H1 (cell line): ENCODE results near the gene NLRC5. TPM values are rescaled to one million over a fixed set of nuclear protein-coding genes. Genes with fewer than 3 reads are reported as not detected.

Experiments
- CTCF ChIA-PET: fragments of 300-600 bp; sonication (Branson Sonifier 250); formaldehyde crosslinking; loops from one replicate; lab custom pipeline; 2021; ENCODE audit not compliant: partially characterized antibody; lab: Charles Lee
- POLR2A ChIA-PET: fragments of 300-600 bp; sonication (Branson Sonifier 250); formaldehyde crosslinking; loops from one replicate; lab custom pipeline; 2021; ENCODE audit warnings: inconsistent platforms; ENCODE audit not compliant: partially characterized antibody; lab: Charles Lee
- DNase-seq, 2 experiments: peaks; one replicate each; pipeline versions ENCODE4 v3.0.0 to v3.0.0-alpha.2; 2010 to 2022; ENCODE audit warnings: low spot score in 2 of 2, low read depth in 1 of 2, mixed read lengths in 1 of 2
- FAIRE-seq: peaks from 2 replicates; lab custom pipeline; 2011; peaks lifted over from hg19 to GRCh38; lab: Jason Lieb, UNC
- H2AFZ ChIP-seq: 2 replicates; pipeline ENCODE4 v1.8.1; 2012; ENCODE audit warnings: low read length, inconsistent platforms
- H2AK5ac ChIP-seq: 2 replicates; pipeline ENCODE4 v1.6.1; 2013; ENCODE audit warnings: low read depth, low read length
- H2BK120ac ChIP-seq: replicated peaks from 2 replicates; pipeline ENCODE3; 2013; ENCODE audit warnings: low read depth, low read length, inconsistent platforms
- H2BK12ac ChIP-seq: 2 replicates; pipeline ENCODE4 v1.6.1; 2013; ENCODE audit warnings: low read depth, low read length
- H2BK15ac ChIP-seq: 2 replicates; pipeline ENCODE4 v1.6.1; 2013; ENCODE audit warnings: low read length
- H2BK20ac ChIP-seq: 2 replicates; pipeline ENCODE4 v1.6.1; 2013; ENCODE audit warnings: low read length
- H2BK5ac ChIP-seq: 2 replicates; pipeline ENCODE4 v1.6.1; 2013; ENCODE audit warnings: low read depth, low read length
- H3K14ac ChIP-seq: 2 replicates; pipeline ENCODE4 v1.6.1; 2013; ENCODE audit warnings: inconsistent platforms; ENCODE audit not compliant: insufficient read length
- H3K18ac ChIP-seq: 2 replicates; pipeline ENCODE4 v1.6.1; 2013; ENCODE audit warnings: low read length; ENCODE audit errors: extremely low read depth
- H3K23ac ChIP-seq: 2 replicates; pipeline ENCODE4 v1.6.1; 2013; ENCODE audit warnings: inconsistent platforms; ENCODE audit not compliant: insufficient read length
- H3K23me2 ChIP-seq: 2 replicates; pipeline ENCODE4 v1.6.1; 2013; ENCODE audit warnings: low read depth, low read length
- H3K27ac ChIP-seq: 2 replicates; pipeline ENCODE4 v1.6.1; 2011; ENCODE audit warnings: low read depth, low read length, inconsistent platforms
- H3K27me3 ChIP-seq, 4 experiments: replicated peaks in 1 of 4; 1 replicate in 1 of 4; 2 replicates in 3 of 4; pipeline versions ENCODE4 v1.6.1 to v1.8.1; 2011 to 2013; ENCODE audit warnings: low read length in 3 of 4, mild to moderate bottlenecking in 3 of 4, inconsistent platforms in 2 of 4, mixed read lengths in 2 of 4, moderate library complexity in 1 of 4; ENCODE audit not compliant: control insufficient read depth in 3 of 4, insufficient read depth in 3 of 4; ENCODE audit errors: extremely low read depth in 1 of 4
- H3K36me3 ChIP-seq, 4 experiments: 2 replicates each; pipeline versions ENCODE4 v1.6.1 to v1.8.1; 2011 to 2013; ENCODE audit warnings: mild to moderate bottlenecking in 4 of 4, low read length in 3 of 4, moderate library complexity in 2 of 4, control low read depth in 1 of 4, inconsistent platforms in 1 of 4; ENCODE audit not compliant: insufficient read depth in 4 of 4, control insufficient read depth in 2 of 4
- H3K4ac ChIP-seq: replicated peaks from 2 replicates; pipeline ENCODE3; 2013; ENCODE audit warnings: low read length, low read depth, mixed read lengths, inconsistent platforms; ENCODE audit not compliant: insufficient read length
- H3K4me1 ChIP-seq, 4 experiments: replicated peaks in 1 of 4; 1 replicate in 1 of 4; 2 replicates in 3 of 4; pipeline versions ENCODE4 v1.6.1 to v1.8.1; 2011 to 2013; ENCODE audit warnings: low read length in 3 of 4, inconsistent platforms in 2 of 4, mixed read lengths in 1 of 4; ENCODE audit not compliant: insufficient read depth in 4 of 4, control insufficient read depth in 3 of 4
- H3K4me2 ChIP-seq, 2 experiments: 2 replicates each; pipeline versions ENCODE4 v1.6.1 to v1.8.1; 2011 to 2013; ENCODE audit warnings: low read depth in 2 of 2, low read length in 2 of 2, control low read depth in 1 of 2, inconsistent platforms in 1 of 2, mild to moderate bottlenecking in 1 of 2; ENCODE audit not compliant: insufficient read depth in 1 of 2
- H3K4me3 ChIP-seq, 4 experiments: fragments of 200-600, 300-600 bp in 1 of 4; sonication (generic), shearing (Covaris generic), sonication (Bioruptor Twin) in 1 of 4; 2 replicates each; pipeline versions ENCODE4 v1.5.1 to v1.8.1; 2011 to 2016; ENCODE audit warnings: low read length in 4 of 4, low read depth in 3 of 4, control low read depth in 2 of 4, inconsistent platforms in 2 of 4, mild to moderate bottlenecking in 2 of 4, mixed read lengths in 1 of 4, moderate library complexity in 1 of 4; ENCODE audit not compliant: insufficient read depth in 2 of 4; ENCODE audit errors: extremely low read depth in 1 of 4
- H3K56ac ChIP-seq: replicated peaks from 2 replicates; pipeline ENCODE3; 2013; ENCODE audit warnings: low read depth, mild to moderate bottlenecking, mixed read lengths, low read length, inconsistent platforms; ENCODE audit not compliant: insufficient read length
- H3K79me1 ChIP-seq: 2 replicates; pipeline ENCODE4 v1.6.1; 2013; ENCODE audit warnings: low read depth, low read length, control low read depth
- H3K79me2 ChIP-seq, 2 experiments: 2 replicates each; pipeline versions ENCODE4 v1.6.1 to v1.8.1; 2012 to 2013; ENCODE audit warnings: low read length in 2 of 2, mild to moderate bottlenecking in 2 of 2, inconsistent platforms in 1 of 2; ENCODE audit not compliant: insufficient read depth in 2 of 2, control insufficient read depth in 1 of 2
- H3K9ac ChIP-seq, 4 experiments: replicated peaks in 1 of 4; 1 replicate in 1 of 4; 2 replicates in 3 of 4; pipeline versions ENCODE4 v1.6.1 to v1.8.1; 2011 to 2013; ENCODE audit warnings: low read depth in 3 of 4, low read length in 3 of 4, control low read depth in 2 of 4, mild to moderate bottlenecking in 2 of 4, moderate library complexity in 2 of 4, inconsistent platforms in 1 of 4; ENCODE audit errors: extremely low read depth in 1 of 4
- H3K9me3 ChIP-seq, 2 experiments: 2 replicates each; pipeline versions ENCODE4 v1.6.1 to v1.8.1; 2012 to 2013; ENCODE audit warnings: mild to moderate bottlenecking in 2 of 2, moderate library complexity in 2 of 2, control low read depth in 1 of 2, inconsistent platforms in 1 of 2, low read depth in 1 of 2, low read length in 1 of 2, mixed read lengths in 1 of 2; ENCODE audit not compliant: insufficient read depth in 2 of 2
- H4K20me1 ChIP-seq, 2 experiments: replicated peaks in 1 of 2; 2 replicates each; pipeline versions ENCODE3 to v1.8.1; 2011 to 2013; ENCODE audit warnings: inconsistent platforms in 2 of 2, low read length in 2 of 2, mild to moderate bottlenecking in 1 of 2; ENCODE audit not compliant: insufficient read depth in 2 of 2, control insufficient read depth in 1 of 2
- H4K5ac ChIP-seq: 2 replicates; pipeline ENCODE4 v1.6.1; 2013; ENCODE audit warnings: low read length, low read depth, mixed read lengths, inconsistent platforms; ENCODE audit not compliant: insufficient read length
- H4K8ac ChIP-seq: 2 replicates; pipeline ENCODE4 v1.8.0; 2013; ENCODE audit warnings: mild to moderate bottlenecking, moderate library complexity, low read length, inconsistent platforms; ENCODE audit not compliant: insufficient read depth; ENCODE audit errors: extremely low read depth
- H4K91ac ChIP-seq: replicated peaks from 2 replicates; pipeline ENCODE3; 2013; ENCODE audit warnings: low read length, mixed read lengths, inconsistent platforms; ENCODE audit not compliant: insufficient read length
- CHD1 ChIP-seq: IDR thresholded peaks from 2 replicates; pipeline ENCODE4 v1.6.1; 2012; ENCODE audit warnings: low read depth, low read length, improper control_type of control experiment
- EP300 ChIP-seq, 2 experiments: IDR thresholded peaks; 1 replicate in 1 of 2; 2 replicates in 1 of 2; pipeline ENCODE4 v1.6.1; 2011 to 2012; ENCODE audit warnings: low read depth in 2 of 2, low read length in 2 of 2, mild to moderate bottlenecking in 2 of 2, borderline replicate concordance in 1 of 2, inconsistent platforms in 1 of 2, moderate library complexity in 1 of 2
- JUN ChIP-seq: IDR thresholded peaks from 2 replicates; pipeline ENCODE4 v1.6.1; 2011; ENCODE audit warnings: low read depth, mild to moderate bottlenecking, improper control_type of control experiment, low read length
- KDM1A ChIP-seq: fragments of 200-600, 300-600 bp; sonication (generic); IDR thresholded peaks from 2 replicates; pipeline ENCODE4 v1.7.1; 2016; ENCODE audit warnings: mild to moderate bottlenecking, low read length, borderline replicate concordance
- KDM5A ChIP-seq: fragments of 200-600 bp; IDR thresholded peaks from 2 replicates; pipeline ENCODE4 v1.7.1; 2012; ENCODE audit warnings: mild to moderate bottlenecking, low read length, inconsistent platforms, mixed read lengths
- MAFK ChIP-seq: IDR thresholded peaks from 2 replicates; pipeline ENCODE4 v1.6.1; 2012; ENCODE audit warnings: low read depth, mild to moderate bottlenecking, improper control_type of control experiment, low read length
- NRF1 ChIP-seq: IDR thresholded peaks from 2 replicates; pipeline ENCODE4 v1.6.1; 2011; ENCODE audit warnings: mild to moderate bottlenecking, low read depth, low read length, improper control_type of control experiment
- POLR2AphosphoS5 ChIP-seq: IDR thresholded peaks from 2 replicates; pipeline ENCODE4 v1.6.1; 2011; ENCODE audit warnings: low read depth, low read length
- POU5F1 ChIP-seq: IDR thresholded peaks from 2 replicates; pipeline ENCODE4 v1.6.1; 2011; ENCODE audit warnings: low read depth, mild to moderate bottlenecking, low read length, moderate library complexity
- SAP30 ChIP-seq: fragments of 300-600 bp; sonication (generic); IDR thresholded peaks from 2 replicates; pipeline ENCODE4 v1.7.1; 2012; ENCODE audit warnings: low read length, moderate library complexity, mild to moderate bottlenecking, inconsistent platforms; ENCODE audit not compliant: insufficient read depth, insufficient replicate concordance
- SIN3A ChIP-seq, 2 experiments: IDR thresholded peaks in 1 of 2; conservative IDR thresholded peaks in 1 of 2; 2 replicates each; pipeline ENCODE4 v1.6.1; 2011 to 2012; ENCODE audit warnings: low read length in 2 of 2, improper control_type of control experiment in 1 of 2, low read depth in 1 of 2, mild to moderate bottlenecking in 1 of 2
- SIRT6 ChIP-seq: IDR thresholded peaks from one replicate; pipeline ENCODE4 v1.7.1; 2012; ENCODE audit warnings: low read length, inconsistent platforms
- SP2 ChIP-seq: IDR thresholded peaks from 2 replicates; pipeline ENCODE4 v1.6.1; 2012; ENCODE audit warnings: mild to moderate bottlenecking, low read length, inconsistent platforms
- SP4 ChIP-seq: IDR thresholded peaks from 2 replicates; pipeline ENCODE4 v1.6.1; 2012; ENCODE audit warnings: low read length, inconsistent platforms
- TAF1 ChIP-seq: IDR thresholded peaks from 2 replicates; pipeline ENCODE4 v1.6.1; 2011; ENCODE audit warnings: mild to moderate bottlenecking, low read depth, low read length
- TBP ChIP-seq: IDR thresholded peaks from 2 replicates; pipeline ENCODE4 v1.6.1; 2011; ENCODE audit warnings: low read depth, low read length, improper control_type of control experiment
- WGBS, 2 experiments: shearing (Covaris generic) in 1 of 2; methylation state at CpG; one replicate each; pipeline versions ENCODE4 v1.1.6 to v1.1.7; 2013 to 2015; ENCODE audit warnings: low lambda C conversion rate in 2 of 2, mixed read lengths in 2 of 2, inconsistent platforms in 1 of 2, low coverage in 1 of 2, missing lambda C conversion rate in 1 of 2; ENCODE audit not compliant: insufficient replicate concordance in 2 of 2, insufficient coverage in 1 of 2, insufficient read length in 1 of 2; ENCODE audit errors: extremely low coverage in 1 of 2, missing lambda C conversion rate in 1 of 2; 5-methylcytosine and 5-hydroxymethylcytosine counted together
- polyA plus RNA-seq, 7 experiments: library from polyadenylated mRNA; depleted of rRNA in 3 of 7; stranded (reverse) in 5 of 7; unstranded in 2 of 7; fragments of >200 nt in 5 of 7; fragments of 200-250 nt in 2 of 7; gene quantifications; 1 replicate in 5 of 7; 2 replicates in 1 of 7; 4 replicates in 1 of 7; pipeline versions ENCODE4 v1.2.1 to v1.2.3, GENCODE V29; 2011 to 2013; ENCODE audit warnings: missing spikeins in 2 of 7, mixed read lengths in 2 of 7
- total RNA-seq: library from RNA; stranded (reverse); fragmentation: NEBNext Ultra II Directional; extraction: Animal tissue kit (Norgen Biotek cat#: 25700); gene quantifications from 2 replicates; pipeline ENCODE4 v1.2.1, GENCODE V29; 2021

Gene NLRC5
- total and polyA plus RNA-seq, 2 of the 8 experiments (the other 6 are each of a cell fraction or from before 2014, with no cell fraction given), result 2.2 to 3.2 TPM

DNA sequence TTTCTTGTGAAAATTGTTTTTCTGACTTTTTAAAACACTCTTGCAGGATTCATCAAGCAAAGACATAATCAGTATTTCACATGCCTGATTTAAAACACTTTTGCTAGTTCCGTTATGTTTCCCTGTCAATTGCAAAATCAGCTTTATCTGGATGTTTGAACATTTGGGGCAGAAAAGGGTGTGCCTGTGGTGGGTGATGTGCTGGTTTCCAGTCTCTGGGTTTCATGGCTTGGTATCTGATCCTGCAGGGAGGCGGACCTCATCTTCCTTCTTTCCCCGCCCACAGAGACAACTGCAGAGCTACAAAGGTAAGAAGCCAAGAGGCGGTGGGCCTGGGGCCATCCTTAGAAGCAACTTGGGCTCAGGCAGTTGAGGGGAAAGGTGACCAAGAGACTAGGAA, 41.8 kb downstream of the NLRC5 start:
- no peak for TF ChIP-seq JUN
- no peak for TF ChIP-seq MAFK
- TF ChIP-seq TAF1, result no peak
- no peak for TF ChIP-seq KDM5A
- TF ChIP-seq SIRT6, result no peak
- no peak for TF ChIP-seq SIN3A (conservative IDR thresholded peaks at IDR 0.05 in 1 of 2, IDR thresholded peaks at IDR 0.05 in 1 of 2; ENCODE audit: low read depth in 1 of 2, low read length in 2 of 2)
- no peak for TF ChIP-seq POLR2AphosphoS5
- no peak for TF ChIP-seq NRF1
- TF ChIP-seq CHD1, result no peak
- TF ChIP-seq KDM1A, result no peak
- TF ChIP-seq SP4, result no peak
- no peak for TF ChIP-seq SAP30
- TF ChIP-seq EP300 (IDR thresholded peaks at IDR 0.05; ENCODE audit: borderline replicate concordance in 1 of 2, low read depth in 2 of 2, low read length in 2 of 2), result no peak
- no peak for TF ChIP-seq SP2
- TF ChIP-seq POU5F1, result no peak
- no peak for TF ChIP-seq TBP
- peaks cover 0 to 2% of the 10 kb centered on the region in 2 experiments for H4K20me1 ChIP-seq
- H4K8ac ChIP-seq, result no peak overlapping the region
- no peaks in the 10 kb centered on the region for H3K4me1 ChIP-seq
- peaks cover 6% of the 10 kb centered on the region; the same call in 1 of the 2 replicates for H3K23me2 ChIP-seq
- no peak overlapping the region for H2BK20ac ChIP-seq
- no peaks in the 10 kb centered on the region for H3K79me1 ChIP-seq
- H2AFZ ChIP-seq, result no peak overlapping the region
- no peaks in the 10 kb centered on the region for H3K27me3 ChIP-seq
- H3K27ac ChIP-seq, result no peak overlapping the region
- no peak overlapping the region for H2AK5ac ChIP-seq
- H3K36me3 ChIP-seq, result no peaks in the 10 kb centered on the region
- CTCF ChIA-PET, result interaction anchor here (0.8 to 3.1 kb wide), 4 partner anchors 11 to 385 kb away, joined by 3 to 13 read pairs (median 4); no protein-coding TSS in a partner anchor
- WGBS, 2 experiments, result 91% methylated on average over 4 of the region's 4 CpGs; no CpG with 5 or more reads in 1 of the 2 experiments
- H3K23ac ChIP-seq, result no peak overlapping the region
- no peak overlapping the region for H4K91ac ChIP-seq
- no peak overlapping the region for H4K5ac ChIP-seq
- H3K4me2 ChIP-seq, result no peak overlapping the region
- no peak overlapping the region for H3K9ac ChIP-seq
- no peak overlapping the region for H3K4me3 ChIP-seq
- no peak overlapping the region for H2BK12ac ChIP-seq
- no peak overlapping the region for H3K14ac ChIP-seq
- H3K56ac ChIP-seq, result no peak overlapping the region
- no peak overlapping the region for H2BK15ac ChIP-seq
- H3K4ac ChIP-seq, result no peak overlapping the region
- H3K9me3 ChIP-seq, result no peaks in the 10 kb centered on the region
- DNase-seq, result no peak
- no peak overlapping the region for H3K18ac ChIP-seq
- H2BK5ac ChIP-seq, result no peak overlapping the region
- no peaks in the 10 kb centered on the region for H3K79me2 ChIP-seq
- no peak overlapping the region for H2BK120ac ChIP-seq
- POLR2A ChIA-PET, result interaction anchor here (0.8 kb wide), 1 partner anchor 21 kb away, joined by 4 read pairs; no protein-coding TSS in a partner anchor
- no peak for FAIRE-seq
